Mesenchymal stem cell (in vitro differentiated cells and primary cell): Measurements from ENCODE around the gene RAPGEF1.

Source experiments
- DNase-seq: peaks from one replicate; pipeline ENCODE4 v3.0.0-alpha.2; 2013
- H2AFZ ChIP-seq: one replicate; pipeline ENCODE4 v1.6.1; 2013; ENCODE audit warnings: low read depth, mild to moderate bottlenecking, control low read depth, inconsistent platforms, low read length, moderate library complexity
- H2AK5ac ChIP-seq: 2 replicates; pipeline ENCODE4 v1.6.1; 2013; ENCODE audit warnings: low read length, moderate library complexity, mild to moderate bottlenecking, inconsistent platforms; ENCODE audit not compliant: severe bottlenecking
- H2BK120ac ChIP-seq: one replicate; pipeline ENCODE4 v1.6.1; 2013; ENCODE audit warnings: low read depth, mild to moderate bottlenecking, inconsistent platforms, low read length, moderate library complexity
- H2BK12ac ChIP-seq, 2 experiments: one replicate each; pipeline ENCODE4 v1.6.1; 2013; ENCODE audit warnings: inconsistent platforms in 2 of 2, low read length in 2 of 2, mild to moderate bottlenecking in 2 of 2, moderate library complexity in 2 of 2, control low read depth in 1 of 2
- H2BK15ac ChIP-seq: one replicate; pipeline ENCODE4 v1.6.1; 2013; ENCODE audit warnings: mild to moderate bottlenecking, low read depth, inconsistent platforms; ENCODE audit not compliant: poor library complexity, severe bottlenecking
- H2BK5ac ChIP-seq: 2 replicates; pipeline ENCODE4 v1.6.1; 2013; ENCODE audit warnings: low read depth, mild to moderate bottlenecking, low read length, control low read depth, inconsistent platforms; ENCODE audit not compliant: poor library complexity, severe bottlenecking
- H3K14ac ChIP-seq, 2 experiments: one replicate each; pipeline ENCODE4 v1.6.1; 2013; ENCODE audit warnings: inconsistent platforms in 2 of 2, low read length in 2 of 2, control low read depth in 1 of 2, mild to moderate bottlenecking in 1 of 2, moderate library complexity in 1 of 2
- H3K18ac ChIP-seq, 2 experiments: one replicate each; pipeline ENCODE4 v1.6.1; 2013; ENCODE audit warnings: inconsistent platforms in 2 of 2, low read length in 2 of 2, control low read depth in 1 of 2, low read depth in 1 of 2, mild to moderate bottlenecking in 1 of 2
- H3K23ac ChIP-seq, 2 experiments: one replicate each; pipeline ENCODE4 v1.6.1; 2013; ENCODE audit warnings: inconsistent platforms in 2 of 2, low read length in 2 of 2, mild to moderate bottlenecking in 2 of 2, moderate library complexity in 2 of 2, control low read depth in 1 of 2
- H3K27ac ChIP-seq: 2 replicates; pipeline ENCODE4 v1.5.1; 2013; ENCODE audit warnings: mild to moderate bottlenecking, moderate library complexity, low read length, control low read depth, inconsistent platforms; ENCODE audit not compliant: poor library complexity, severe bottlenecking
- H3K27me3 ChIP-seq, 2 experiments: 2 replicates each; pipeline versions ENCODE4 v1.6.1 to v1.7.0; 2013; ENCODE audit warnings: low read length in 2 of 2, mild to moderate bottlenecking in 2 of 2, moderate library complexity in 2 of 2, control low read depth in 1 of 2, inconsistent platforms in 1 of 2; ENCODE audit not compliant: control insufficient read depth in 1 of 2, insufficient read depth in 1 of 2
- H3K36me3 ChIP-seq, 2 experiments: 2 replicates each; pipeline versions ENCODE4 v1.6.1 to v1.7.0; 2013; ENCODE audit warnings: low read length in 2 of 2, control low read depth in 1 of 2, inconsistent platforms in 1 of 2, low read depth in 1 of 2, mild to moderate bottlenecking in 1 of 2; ENCODE audit not compliant: insufficient read depth in 2 of 2, control insufficient read depth in 1 of 2
- H3K4ac ChIP-seq, 2 experiments: one replicate each; pipeline ENCODE4 v1.6.1; 2013; ENCODE audit warnings: inconsistent platforms in 2 of 2, low read length in 2 of 2, mild to moderate bottlenecking in 2 of 2, moderate library complexity in 2 of 2, control low read depth in 1 of 2, low read depth in 1 of 2
- H3K4me1 ChIP-seq: 2 replicates; pipeline ENCODE4 v1.6.1; 2013; ENCODE audit warnings: low read depth, low read length, control low read depth; ENCODE audit not compliant: control insufficient read depth, insufficient read depth
- H3K4me2 ChIP-seq: 2 replicates; pipeline ENCODE4 v1.6.1; 2013; ENCODE audit warnings: low read length, mild to moderate bottlenecking, inconsistent platforms; ENCODE audit not compliant: poor library complexity, severe bottlenecking
- H3K4me3 ChIP-seq, 2 experiments: 2 replicates each; pipeline versions ENCODE4 v1.5.1 to v1.7.0; 2013; ENCODE audit warnings: low read length in 2 of 2, mild to moderate bottlenecking in 2 of 2, control low read depth in 1 of 2, low read depth in 1 of 2; ENCODE audit not compliant: insufficient read depth in 1 of 2
- H3K79me1 ChIP-seq: replicated peaks from 2 replicates; pipeline ENCODE4 v1.6.1; 2013; ENCODE audit warnings: mild to moderate bottlenecking, control low read depth, low read length, inconsistent platforms; ENCODE audit not compliant: poor library complexity, severe bottlenecking
- H3K9ac ChIP-seq: 2 replicates; pipeline ENCODE4 v1.7.0; 2013; ENCODE audit warnings: mild to moderate bottlenecking, low read length, moderate library complexity
- H3K9me3 ChIP-seq: 2 replicates; pipeline ENCODE4 v1.7.0; 2013; ENCODE audit warnings: mild to moderate bottlenecking, low read length; ENCODE audit not compliant: control insufficient read depth
- H4K8ac ChIP-seq: one replicate; pipeline ENCODE4 v1.6.1; 2013; ENCODE audit warnings: inconsistent platforms, mild to moderate bottlenecking, low read length, moderate library complexity
- H4K91ac ChIP-seq: one replicate; pipeline ENCODE4 v1.6.1; 2013; ENCODE audit warnings: mild to moderate bottlenecking, low read length, inconsistent platforms
- WGBS: methylation state at CpG from one replicate; pipeline ENCODE4 v1.1.7; 2013; ENCODE audit warnings: mixed read lengths; 5-methylcytosine and 5-hydroxymethylcytosine counted together

Gene RAPGEF1

GRCh38 chr9:131588396-131588795 is 151.5 kb downstream of the RAPGEF1 start:
- H2AFZ ChIP-seq = no peak overlapping the region
- no peak overlapping the region for H3K4me3 ChIP-seq
- H2BK5ac ChIP-seq = no peak overlapping the region
- DNase-seq = no peak
- no peak overlapping the region for H3K14ac ChIP-seq
- H3K9me3 ChIP-seq = no peaks in the 10 kb centered on the region
- H3K18ac ChIP-seq = no peak overlapping the region
- no peak overlapping the region for H3K9ac ChIP-seq
- WGBS = 98% methylated on average over 9 of the region's 9 CpGs
- peaks cover 64 to 74% of the 10 kb centered on the region in 2 experiments for H3K36me3 ChIP-seq
- H4K8ac ChIP-seq = no peak overlapping the region
- H2BK12ac ChIP-seq = no peak overlapping the region
- H3K23ac ChIP-seq = no peak overlapping the region
- no peak overlapping the region for H2BK120ac ChIP-seq
- peaks cover 13% of the 10 kb centered on the region for H3K4me1 ChIP-seq
- no peak overlapping the region for H2AK5ac ChIP-seq
- no peak overlapping the region for H2BK15ac ChIP-seq
- H3K4me2 ChIP-seq = no peak overlapping the region
- no peak overlapping the region for H4K91ac ChIP-seq
- H3K27ac ChIP-seq = no peak overlapping the region
- H3K27me3 ChIP-seq = no peaks in the 10 kb centered on the region
- no peak overlapping the region for H3K4ac ChIP-seq
- no peaks in the 10 kb centered on the region for H3K79me1 ChIP-seq

GRCh38 chr9:131587906-131588305 is 152.0 kb downstream of the RAPGEF1 start:
- H3K14ac ChIP-seq = no peak overlapping the region
- no peak for DNase-seq
- H2AFZ ChIP-seq = no peak overlapping the region
- no peak overlapping the region for H4K8ac ChIP-seq
- no peaks in the 10 kb centered on the region for H3K27me3 ChIP-seq
- peaks cover 68 to 79% of the 10 kb centered on the region in 2 experiments for H3K36me3 ChIP-seq
- no peak overlapping the region for H2AK5ac ChIP-seq
- no peak overlapping the region for H3K4ac ChIP-seq
- H3K9me3 ChIP-seq = no peaks in the 10 kb centered on the region
- no peak overlapping the region for H2BK5ac ChIP-seq
- no peak overlapping the region for H3K4me3 ChIP-seq
- WGBS = 87% methylated on average over 14 of the region's 14 CpGs
- no peak overlapping the region for H3K18ac ChIP-seq
- H3K23ac ChIP-seq = no peak overlapping the region
- H3K4me2 ChIP-seq = no peak overlapping the region
- no peak overlapping the region for H3K9ac ChIP-seq
- H2BK15ac ChIP-seq = no peak overlapping the region
- no peak overlapping the region for H2BK120ac ChIP-seq
- H2BK12ac ChIP-seq = no peak overlapping the region
- H3K79me1 ChIP-seq = no peaks in the 10 kb centered on the region
- no peak overlapping the region for H4K91ac ChIP-seq
- no peak overlapping the region for H3K27ac ChIP-seq
- H3K4me1 ChIP-seq = peaks cover 11% of the 10 kb centered on the region

GRCh38 chr9:131587331-131587730 is 152.5 kb downstream of the RAPGEF1 start:
- Histone ChIP-seq H3K36me3 (peaks cover 74 to 84% of the 10 kb centered on the region in 2 experiments), H2AFZ (no peak overlapping the region)

GRCh38 chr9:131585375-131585774 is 154.5 kb downstream of the RAPGEF1 start:
- no peak overlapping the region for H3K23ac ChIP-seq
- peaks cover 79 to 84% of the 10 kb centered on the region in 2 experiments for H3K36me3 ChIP-seq
- H2BK5ac ChIP-seq = no peak overlapping the region
- H3K27ac ChIP-seq = no peak overlapping the region
- H3K4me2 ChIP-seq = no peak overlapping the region
- no peak overlapping the region for H3K4me3 ChIP-seq
- no peak overlapping the region for H3K14ac ChIP-seq
- H2BK12ac ChIP-seq = no peak overlapping the region
- H3K9me3 ChIP-seq = no peaks in the 10 kb centered on the region
- H2AFZ ChIP-seq = no peak overlapping the region
- WGBS = 76% methylated on average over 8 of the region's 8 CpGs
- H3K18ac ChIP-seq = no peak overlapping the region
- no peak overlapping the region for H2BK120ac ChIP-seq
- H3K4ac ChIP-seq = peak overlapping the region in 1 of 2 experiments; percentile 29
- no peaks in the 10 kb centered on the region for H3K79me1 ChIP-seq
- H2AK5ac ChIP-seq = no peak overlapping the region
- no peak overlapping the region for H4K91ac ChIP-seq
- no peaks in the 10 kb centered on the region for H3K27me3 ChIP-seq
- H2BK15ac ChIP-seq = no peak overlapping the region
- H3K4me1 ChIP-seq = peaks cover 7% of the 10 kb centered on the region
- no peak overlapping the region for H4K8ac ChIP-seq
- no peak overlapping the region for H3K9ac ChIP-seq
- peak; percentile 24 for DNase-seq

More at GRCh38 chr9:131587331-131587730, 152.5 kb downstream of the RAPGEF1 start:
- Histone ChIP-seq H3K4me2 (no peak overlapping the region), H3K9me3 (no peaks in the 10 kb centered on the region), H3K23ac (no peak overlapping the region), H4K91ac (no peak overlapping the region), H3K14ac (no peak overlapping the region), H3K18ac (no peak overlapping the region), H3K4me1 (peaks cover 11% of the 10 kb centered on the region), H3K27me3 (no peaks in the 10 kb centered on the region), H2BK12ac (no peak overlapping the region), H3K4ac (no peak overlapping the region), H2BK5ac (no peak overlapping the region), H3K79me1 (no peaks in the 10 kb centered on the region), H3K4me3 (no peak overlapping the region), H4K8ac (no peak overlapping the region), H2BK15ac (no peak overlapping the region), H3K27ac (no peak overlapping the region), H2AK5ac (no peak overlapping the region), H3K9ac (no peak overlapping the region), H2BK120ac (no peak overlapping the region)
- DNase-seq = no peak
- 96% methylated on average over 9 of the region's 9 CpGs for WGBS
